ENCODE results near the gene WFDC6.

WFDC6 gene

GRCh38 chr20:45515147-45515913 is 24.0 kb downstream of the WFDC6 start, which contains the start of gene SPINT3:
TSS of gene SPINT3 (minus strand) at chr20:45515622. CDS start at chr20:45515608, 14 bp downstream.
- DNase-seq (ENCODE audit: low spot score), result no peak

GRCh38 chr20:45510242-45510862 is 28.9 kb downstream of the WFDC6 start:
- no peak for DNase-seq (ENCODE audit: low spot score)

GRCh38 chr20:45509091-45509490 is 30.2 kb downstream of the WFDC6 start:
- DNase-seq (ENCODE audit: low spot score), result no peak

- no peak for DNase-seq (ENCODE audit: low spot score)
Observed at GRCh38 chr20:45508068-45508886, 31.0 kb downstream of the WFDC6 start.

GRCh38 chr20:45507011-45507820 is 32.1 kb downstream of the WFDC6 start:
- no peak for DNase-seq (ENCODE audit: low spot score)

- DNase-seq (ENCODE audit: low spot score), result no peak
Observed at GRCh38 chr20:45506398-45506797, 32.9 kb downstream of the WFDC6 start.

- no peak for DNase-seq (ENCODE audit: low spot score)
Observed at GRCh38 chr20:45503403-45503802, 35.9 kb downstream of the WFDC6 start.

- DNase-seq (ENCODE audit: low spot score), result no peak
Observed at GRCh38 chr20:45502561-45502960, 36.7 kb downstream of the WFDC6 start.

GRCh38 chr20:45501600-45501999 is 37.7 kb downstream of the WFDC6 start:
- DNase-seq (ENCODE audit: low spot score), result no peak

- DNase-seq (ENCODE audit: low spot score), result no peak
Observed at GRCh38 chr20:45500022-45500421, 39.3 kb downstream of the WFDC6 start.

GRCh38 chr20:45497971-45498494 is 41.2 kb downstream of the WFDC6 start:
- DNase-seq (ENCODE audit: low spot score), result no peak

- no peak for DNase-seq (ENCODE audit: low spot score)
Observed at GRCh38 chr20:45496166-45496565, 43.1 kb downstream of the WFDC6 start.

- no peak for DNase-seq (ENCODE audit: low spot score)
Observed at GRCh38 chr20:45495501-45495941, 43.8 kb downstream of the WFDC6 start.

GRCh38 chr20:45489083-45489531 is 50.2 kb downstream of the WFDC6 start:
- no peak for DNase-seq (ENCODE audit: low spot score)

- no peak for DNase-seq (ENCODE audit: low spot score)
Observed at GRCh38 chr20:45487231-45487635, 52.0 kb downstream of the WFDC6 start.

GRCh38 chr20:45485388-45485787 is 53.9 kb downstream of the WFDC6 start:
- no peak for DNase-seq (ENCODE audit: low spot score)

GRCh38 chr20:45484676-45485075 is 54.6 kb downstream of the WFDC6 start:
- no peak for DNase-seq (ENCODE audit: low spot score)
